ENCODE measurements around the gene MYF6.

DNA sequence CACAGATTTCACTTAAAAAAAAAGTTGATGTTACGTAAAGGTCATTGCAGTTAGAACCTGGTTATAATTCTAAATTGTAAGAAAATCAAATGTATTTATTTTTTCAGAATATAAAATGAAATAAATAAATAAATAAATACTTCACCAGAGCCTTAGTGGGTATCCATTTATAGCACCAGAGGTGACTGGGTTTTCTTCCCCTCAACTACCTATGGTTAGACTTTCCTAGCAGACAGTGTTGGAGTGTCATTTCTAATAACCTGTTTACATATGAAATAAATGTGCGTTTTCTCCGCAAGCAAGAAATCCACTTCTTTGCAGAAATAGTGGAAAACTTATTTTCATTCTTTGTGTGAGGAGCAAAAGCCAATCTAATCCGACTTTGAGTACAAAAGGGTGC is 6.0 kb downstream of the MYF6 start:
- TF ChIP-seq, protein P1, sequence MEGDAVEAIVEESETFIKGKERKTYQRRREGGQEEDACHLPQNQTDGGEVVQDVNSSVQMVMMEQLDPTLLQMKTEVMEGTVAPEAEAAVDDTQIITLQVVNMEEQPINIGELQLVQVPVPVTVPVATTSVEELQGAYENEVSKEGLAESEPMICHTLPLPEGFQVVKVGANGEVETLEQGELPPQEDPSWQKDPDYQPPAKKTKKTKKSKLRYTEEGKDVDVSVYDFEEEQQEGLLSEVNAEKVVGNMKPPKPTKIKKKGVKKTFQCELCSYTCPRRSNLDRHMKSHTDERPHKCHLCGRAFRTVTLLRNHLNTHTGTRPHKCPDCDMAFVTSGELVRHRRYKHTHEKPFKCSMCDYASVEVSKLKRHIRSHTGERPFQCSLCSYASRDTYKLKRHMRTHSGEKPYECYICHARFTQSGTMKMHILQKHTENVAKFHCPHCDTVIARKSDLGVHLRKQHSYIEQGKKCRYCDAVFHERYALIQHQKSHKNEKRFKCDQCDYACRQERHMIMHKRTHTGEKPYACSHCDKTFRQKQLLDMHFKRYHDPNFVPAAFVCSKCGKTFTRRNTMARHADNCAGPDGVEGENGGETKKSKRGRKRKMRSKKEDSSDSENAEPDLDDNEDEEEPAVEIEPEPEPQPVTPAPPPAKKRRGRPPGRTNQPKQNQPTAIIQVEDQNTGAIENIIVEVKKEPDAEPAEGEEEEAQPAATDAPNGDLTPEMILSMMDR (IDR thresholded peaks at IDR 0.05), result no peak
- TF ChIP-seq POLR2A (IDR thresholded peaks at IDR 0.05), result no peak
